Effector CD8-positive, alpha-beta T cell (primary cell): ENCODE results near the gene SLC25A48.
"Not testable (repeated sequence)": the region's sequence is repeated elsewhere in the genome, so short reads cannot be mapped to it uniquely, and the experiment has no call there.

Source experiments
- DNase-seq: peaks from one replicate; lab custom pipeline; 2025; lab: John Stamatoyannopoulos, UW

SLC25A48 gene

GRCh38 chr5:135857630-135858311, 23.3 kb downstream of the SLC25A48 start:
- DNase-seq, result no peak

- DNase-seq, result not testable (repeated sequence)
Measured at GRCh38 chr5:135859186-135859585, 24.7 kb downstream of the SLC25A48 start.

GRCh38 chr5:135859641-135860040, 25.2 kb downstream of the SLC25A48 start:
- no peak for DNase-seq

GRCh38 chr5:135861641-135862040, 27.2 kb downstream of the SLC25A48 start:
- no peak for DNase-seq

- DNase-seq, result no peak
Measured at GRCh38 chr5:135862086-135862485, 27.6 kb downstream of the SLC25A48 start.

GRCh38 chr5:135862744-135863143, 28.3 kb downstream of the SLC25A48 start:
- DNase-seq, result no peak

- DNase-seq, result no peak
Measured at GRCh38 chr5:135864503-135865435, 30.3 kb downstream of the SLC25A48 start.

GRCh38 chr5:135866016-135866415, 31.6 kb downstream of the SLC25A48 start:
- DNase-seq, result no peak

GRCh38 chr5:135867599-135867998, 33.1 kb downstream of the SLC25A48 start:
- no peak for DNase-seq

GRCh38 chr5:135868681-135869080, 34.2 kb downstream of the SLC25A48 start:
- DNase-seq, result no peak

- DNase-seq, result no peak
Measured at GRCh38 chr5:135869276-135869675, 34.8 kb downstream of the SLC25A48 start.

GRCh38 chr5:135869935-135870334, 35.5 kb downstream of the SLC25A48 start:
- DNase-seq, result no peak

GRCh38 chr5:135871268-135871915, 36.9 kb downstream of the SLC25A48 start:
- DNase-seq, result no peak

GRCh38 chr5:135873831-135874230, 39.4 kb downstream of the SLC25A48 start:
- DNase-seq, result no peak

- no peak for DNase-seq
Measured at GRCh38 chr5:135874461-135874860, 40.0 kb downstream of the SLC25A48 start.

GRCh38 chr5:135875567-135875966, 41.1 kb downstream of the SLC25A48 start:
- no peak for DNase-seq

GRCh38 chr5:135876146-135876545, 41.7 kb downstream of the SLC25A48 start:
- DNase-seq, result no peak

GRCh38 chr5:135877570-135878155, 43.2 kb downstream of the SLC25A48 start:
- no peak for DNase-seq

GRCh38 chr5:135878156-135878620, 43.7 kb downstream of the SLC25A48 start:
- no peak for DNase-seq

GRCh38 chr5:135879591-135879990, 45.1 kb downstream of the SLC25A48 start:
- no peak for DNase-seq

- DNase-seq, result no peak
Measured at GRCh38 chr5:135880278-135880677, 45.8 kb downstream of the SLC25A48 start.

GRCh38 chr5:135880801-135881200, 46.3 kb downstream of the SLC25A48 start:
- DNase-seq, result no peak
